ENCODE data around the gene PRDM11.
"Not testable (repeated sequence)": the region's sequence is repeated elsewhere in the genome, so short reads cannot be mapped to it uniquely, and the experiment has no call there.

PRDM11 gene

DNA sequence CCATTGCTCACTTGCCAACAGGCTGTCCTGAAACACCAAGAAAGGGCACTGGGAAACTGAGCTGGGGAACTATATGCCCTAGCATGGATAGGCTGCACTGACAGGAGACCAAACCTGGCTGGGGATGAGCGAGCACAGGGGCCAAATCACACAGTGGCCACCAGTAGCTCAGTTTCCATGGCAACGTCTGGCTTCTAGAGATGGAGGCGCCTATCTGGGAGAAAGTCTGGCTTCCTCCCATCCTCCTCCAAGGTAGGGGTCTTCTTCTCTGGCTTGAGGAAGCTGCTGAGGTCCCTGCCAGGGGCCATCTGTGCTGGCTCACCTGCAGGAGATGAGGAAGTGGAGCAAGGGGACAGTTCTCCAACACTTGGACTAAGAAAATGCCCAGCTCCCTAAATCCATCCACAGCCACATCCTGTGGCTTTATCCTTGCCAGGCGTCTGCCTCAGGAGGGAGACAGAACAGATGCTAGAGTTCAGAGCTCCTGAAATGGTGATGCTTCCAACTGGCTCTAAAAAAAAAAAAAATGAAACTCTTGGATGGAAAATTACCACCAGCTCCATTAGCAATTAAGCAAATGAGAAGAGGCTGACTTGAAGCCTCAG, 91.4 kb downstream of the PRDM11 start:
- no peak for DNase-seq

DNA sequence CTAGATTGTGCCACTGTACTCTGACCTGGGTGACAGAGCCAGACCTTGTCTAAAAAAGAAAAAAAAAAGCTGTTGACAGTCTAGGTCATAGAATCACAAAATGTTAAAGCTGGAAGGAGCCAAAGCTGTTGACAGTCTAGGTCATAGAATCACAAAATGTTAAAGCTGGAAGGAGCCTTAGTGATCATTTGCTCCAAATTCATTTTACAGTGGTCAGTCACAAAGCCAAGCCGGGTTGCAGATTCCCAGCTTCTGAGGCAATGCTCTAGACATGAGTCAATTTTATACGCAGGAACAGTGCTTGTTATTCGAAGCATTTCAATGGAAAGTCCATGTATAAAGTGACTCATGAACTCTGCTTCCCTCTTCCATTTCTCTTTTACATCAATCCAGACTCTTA, 92.3 kb downstream of the PRDM11 start:
- no peak for DNase-seq

DNA sequence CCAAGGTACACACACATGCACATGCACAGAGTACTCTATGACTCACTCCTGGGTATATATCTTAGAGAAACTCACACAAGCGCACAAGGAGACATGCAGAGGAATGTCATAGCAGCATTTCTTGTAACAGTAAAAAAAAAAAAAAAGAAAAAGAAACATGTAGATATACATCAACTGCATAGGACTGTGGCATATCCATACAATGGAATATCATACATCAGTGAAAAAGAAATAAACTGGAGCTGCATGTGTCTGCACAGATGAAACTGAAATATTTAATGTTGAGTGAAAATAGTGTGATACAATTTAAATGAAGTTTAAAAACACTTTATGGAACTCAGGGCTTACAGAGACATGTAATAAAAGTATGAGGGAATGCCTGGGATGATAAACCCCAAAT, 93.3 kb downstream of the PRDM11 start:
- DNase-seq, result no peak

DNA sequence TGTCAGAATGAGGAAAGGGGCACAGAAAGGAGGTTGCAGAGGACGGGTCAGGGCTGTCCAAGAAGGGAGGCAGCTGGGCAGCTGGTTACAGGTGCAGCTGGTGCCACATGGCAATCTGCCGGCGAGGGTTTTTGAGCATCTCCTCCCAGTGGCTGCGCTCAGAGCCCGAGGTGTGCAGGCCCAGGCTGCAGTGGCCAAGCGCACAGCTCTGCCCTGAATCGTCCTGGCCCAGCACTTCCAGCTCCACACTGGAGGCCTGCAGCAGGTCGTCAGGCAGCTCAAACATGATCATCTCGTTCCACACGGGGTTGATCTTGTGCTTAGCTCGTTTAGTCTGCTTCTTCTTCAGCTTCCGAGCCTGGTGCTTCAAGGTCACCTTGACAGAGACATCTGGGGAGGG, 97.5 kb downstream of the PRDM11 start:
- no peak for DNase-seq

DNA sequence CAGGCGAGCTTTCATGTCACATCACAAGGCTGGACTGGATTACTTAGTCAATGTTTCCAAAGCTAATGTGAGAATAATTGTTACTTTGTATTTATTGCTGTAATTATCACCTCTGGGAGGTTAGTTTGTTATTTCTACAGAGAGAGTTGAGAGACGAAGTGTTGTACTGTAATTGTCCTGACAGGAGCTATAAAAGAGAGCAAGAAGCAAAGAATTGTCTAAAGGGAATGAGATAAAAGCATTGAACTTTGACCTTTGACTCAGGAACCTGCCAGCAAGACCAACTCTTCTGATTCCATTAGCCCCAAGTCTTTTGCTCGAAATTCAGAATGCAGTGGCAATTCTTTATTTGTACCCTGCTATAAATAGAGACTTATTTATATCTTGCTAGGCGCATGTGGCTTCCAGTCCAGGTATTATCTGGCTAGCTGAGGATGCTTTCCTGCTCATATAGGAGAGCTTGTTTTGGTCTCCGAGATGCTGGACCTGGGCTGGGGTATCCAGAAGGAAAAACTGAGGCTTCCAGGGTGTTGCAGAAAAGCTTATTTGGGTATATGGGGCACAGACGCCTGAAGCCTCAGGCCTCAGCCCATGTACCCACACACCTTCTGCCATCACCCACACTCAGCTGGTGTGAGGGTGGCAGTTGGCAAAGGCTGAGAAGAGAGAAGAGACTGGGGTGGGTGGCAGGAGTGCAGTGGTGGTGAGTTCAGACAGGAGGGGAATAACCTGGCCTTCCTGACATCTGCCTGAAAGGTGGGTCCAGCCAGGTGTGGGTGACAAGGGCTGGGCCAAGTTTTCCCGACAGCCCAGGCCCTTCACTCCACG, 99.0 kb downstream of the PRDM11 start:
- DNase-seq, result no peak

DNA sequence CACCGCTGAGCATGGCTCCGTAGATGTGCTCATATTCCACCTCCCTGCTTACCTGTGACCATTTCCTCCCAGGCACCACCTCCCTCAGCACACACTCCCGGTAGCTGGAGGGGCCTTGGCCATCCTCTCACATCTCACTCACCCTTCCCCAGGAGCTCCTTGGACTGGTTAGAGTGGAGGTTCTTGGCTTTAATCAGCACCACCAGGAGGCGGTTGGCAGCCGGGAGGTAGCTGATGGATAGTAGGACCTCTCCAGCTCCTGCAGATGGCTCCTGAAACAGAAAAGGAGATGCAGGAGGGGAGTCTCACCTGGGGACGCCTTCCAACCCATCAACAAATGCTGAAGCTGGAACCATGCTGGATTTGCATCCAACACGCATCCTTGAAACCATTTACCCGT, 99.8 kb downstream of the PRDM11 start:
- DNase-seq, result no peak

DNA sequence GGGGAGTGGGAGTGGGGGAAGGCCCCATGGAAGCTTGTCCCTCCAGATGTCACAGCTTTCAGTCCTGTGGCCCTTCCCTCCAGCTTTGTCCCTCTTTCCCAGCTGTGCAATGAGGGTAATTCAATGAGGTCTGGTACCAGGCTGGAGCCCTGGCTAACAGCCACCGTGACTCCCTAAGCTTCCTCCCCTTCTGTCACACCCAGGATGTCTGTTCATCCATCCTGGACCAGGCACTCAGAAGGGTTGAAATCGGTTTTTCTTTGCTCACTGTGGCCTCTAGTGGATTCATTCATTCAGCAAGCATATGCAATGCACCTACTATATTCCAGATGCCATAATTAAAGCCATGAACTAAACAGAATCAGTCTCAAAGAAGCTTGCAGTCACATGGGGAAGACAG, 101.0 kb downstream of the PRDM11 start:
- DNase-seq, result no peak

DNA sequence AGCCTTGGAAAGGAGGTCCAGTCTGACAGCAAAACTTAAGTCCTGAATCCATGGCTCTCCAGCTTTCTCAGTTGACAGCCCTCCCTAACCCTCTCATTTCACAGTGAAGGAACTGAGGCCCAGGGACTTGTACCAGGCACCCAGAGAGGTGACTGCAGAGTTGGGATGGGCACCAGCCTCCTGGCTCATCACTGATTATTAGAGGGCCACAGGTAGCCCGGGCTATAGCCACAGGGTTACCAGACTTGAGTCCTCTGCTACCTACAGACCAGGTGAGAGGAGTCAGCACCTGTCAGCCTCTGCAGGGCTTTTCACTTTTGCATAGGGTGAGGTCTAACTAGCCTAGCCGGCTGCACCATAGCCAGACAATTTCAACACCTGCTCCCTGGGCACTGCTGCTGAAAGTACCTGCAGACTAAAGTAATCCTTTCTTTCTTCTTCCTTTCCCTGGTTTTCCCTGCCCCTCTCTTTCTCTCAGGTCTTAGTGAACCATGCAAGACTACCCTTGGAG, 102.1 kb downstream of the PRDM11 start:
- no peak for DNase-seq

DNA sequence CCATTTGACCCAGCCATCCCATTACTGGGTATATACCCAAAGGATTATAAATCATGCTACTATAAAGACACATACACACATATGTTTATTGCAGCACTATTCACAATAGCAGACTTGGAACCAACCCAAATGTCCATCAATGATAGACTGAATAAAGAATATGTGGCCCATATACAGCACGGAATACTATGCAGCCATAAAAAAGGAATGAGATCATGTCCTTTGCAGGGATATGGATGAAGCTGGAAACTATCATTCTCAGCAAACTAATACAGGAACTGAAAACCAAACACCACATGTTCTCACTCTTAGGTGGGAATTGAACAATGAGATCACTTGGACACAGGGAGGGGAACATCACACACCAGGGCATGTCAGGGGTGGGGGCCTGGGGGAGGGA, 102.9 kb downstream of the PRDM11 start:
- not testable (repeated sequence) for DNase-seq

DNA sequence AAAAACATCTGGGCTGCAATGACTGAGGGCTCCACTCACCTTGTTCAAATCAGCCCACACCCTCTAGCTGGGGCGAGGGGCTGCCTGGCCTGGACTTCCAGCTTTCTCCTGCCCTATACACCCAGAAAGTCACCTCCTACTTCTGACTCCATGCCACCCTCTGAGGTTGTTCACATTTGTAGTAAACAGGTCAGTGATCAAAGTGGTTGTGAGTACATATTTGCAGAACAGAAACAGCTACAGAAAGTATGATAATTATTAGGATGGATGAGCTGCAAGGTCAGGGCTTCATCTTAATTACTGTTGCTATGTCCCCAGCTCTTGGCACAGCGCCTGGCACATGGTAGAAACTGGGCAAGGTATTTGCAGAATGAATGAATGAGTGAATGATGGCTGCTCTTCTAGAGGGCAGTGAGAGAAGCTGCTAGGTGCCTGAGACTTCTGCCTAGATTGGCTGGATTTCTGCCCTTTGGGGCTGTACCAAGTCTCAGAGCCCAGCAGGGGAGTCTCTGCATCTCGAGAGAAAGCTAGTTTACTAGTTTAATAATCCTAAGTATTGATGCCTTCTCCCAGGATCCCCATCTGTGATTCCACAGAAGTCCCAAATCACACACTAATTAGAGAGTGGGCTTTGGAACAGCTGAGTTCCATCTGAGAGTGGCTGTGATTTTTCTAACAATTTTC, 103.7 kb downstream of the PRDM11 start:
- no peak for DNase-seq

DNA sequence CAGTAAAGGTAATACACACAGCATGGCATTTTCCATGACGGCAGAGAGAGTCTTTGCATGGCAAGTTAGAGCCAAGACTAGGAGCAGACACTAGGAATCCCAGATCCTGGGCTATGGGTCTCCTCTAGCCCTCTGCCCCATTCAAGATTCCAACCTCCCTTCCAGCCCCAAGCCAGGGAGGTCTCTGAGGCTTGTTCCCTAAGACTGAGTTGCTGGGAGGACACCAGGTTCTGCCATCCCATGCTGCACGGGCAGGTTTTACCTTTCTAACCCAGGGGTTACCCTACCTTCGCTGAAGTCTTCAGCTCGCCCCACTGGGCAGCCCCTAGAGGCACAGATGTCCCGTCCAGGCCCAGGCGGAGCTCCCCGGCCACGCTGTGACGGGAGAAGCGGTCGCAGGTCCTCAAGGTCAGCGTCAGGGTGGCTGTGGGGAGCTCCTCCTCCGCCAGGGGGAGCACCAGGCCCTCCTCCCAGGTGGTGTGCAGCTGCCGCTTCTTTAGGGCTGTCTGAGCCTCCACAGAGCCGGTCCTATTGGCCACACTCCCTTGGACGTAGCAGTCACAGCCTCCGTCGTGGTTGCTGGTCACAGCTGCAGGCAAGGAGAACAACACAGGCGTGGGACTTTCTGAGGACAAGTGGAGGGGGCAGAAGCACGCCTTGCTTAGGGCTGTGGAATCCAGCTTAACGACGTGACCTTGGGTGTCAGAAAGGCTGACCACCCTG, 105.9 kb downstream of the PRDM11 start:
- peak; percentile 38 for DNase-seq

DNA sequence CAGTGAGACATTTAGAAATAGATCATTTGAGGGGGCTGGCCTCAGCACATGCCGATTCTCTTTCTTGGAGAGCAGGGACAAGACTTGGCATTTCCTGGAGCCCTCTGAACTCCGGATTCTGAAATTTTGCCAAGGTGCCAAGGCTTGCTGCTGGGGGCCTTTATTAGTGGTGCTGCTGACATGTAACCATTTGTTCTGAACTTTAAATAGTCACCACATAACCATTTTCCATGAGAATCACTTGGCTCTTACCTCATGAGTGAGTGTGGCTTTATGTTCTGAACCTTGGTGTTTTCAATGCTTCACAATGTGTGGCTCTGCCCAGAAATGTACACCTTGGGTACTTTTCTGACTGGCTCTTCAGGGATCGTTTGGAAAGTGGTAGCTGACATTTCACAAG, 106.4 kb downstream of the PRDM11 start:
- no peak for DNase-seq

DNA sequence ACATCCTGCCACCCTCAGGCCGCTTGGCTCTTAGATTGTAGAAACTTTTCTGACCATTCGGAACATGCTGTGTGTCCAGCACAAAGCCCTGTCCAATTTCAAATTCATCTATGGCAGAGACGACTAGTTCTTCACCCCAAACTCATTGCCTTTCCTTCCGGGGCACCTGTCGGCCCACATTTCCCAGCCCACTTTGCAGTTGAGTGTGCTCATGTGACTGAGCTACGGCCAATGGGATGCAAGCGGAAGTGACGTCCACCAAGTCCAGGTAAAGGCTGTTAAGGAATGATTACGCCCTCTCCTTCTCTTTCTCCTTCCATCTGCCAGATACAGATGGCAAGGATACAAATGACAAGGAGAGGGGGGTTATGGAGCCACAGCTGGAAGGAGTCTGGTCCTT, 107.2 kb downstream of the PRDM11 start:
- no peak for DNase-seq

DNA sequence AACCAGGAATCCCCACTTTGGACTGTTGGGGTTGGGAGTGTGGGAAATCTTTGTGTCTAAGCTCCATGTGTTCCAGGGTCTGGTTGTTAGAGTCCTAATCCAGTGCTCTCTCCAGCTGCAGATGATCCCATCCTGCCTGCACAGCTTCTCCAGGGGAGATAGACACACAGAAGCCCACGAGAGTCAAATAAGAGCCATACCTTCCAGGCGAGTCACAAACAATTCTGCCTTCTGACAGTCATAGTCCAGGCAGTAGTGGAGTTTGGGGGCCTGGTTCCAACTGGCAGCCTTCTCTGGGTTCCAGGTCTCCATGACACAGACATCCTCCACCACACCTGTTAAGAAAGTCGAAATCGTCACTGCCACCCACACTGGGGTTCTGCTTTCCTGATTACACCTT, 107.6 kb downstream of the PRDM11 start:
- DNase-seq, result no peak

DNA sequence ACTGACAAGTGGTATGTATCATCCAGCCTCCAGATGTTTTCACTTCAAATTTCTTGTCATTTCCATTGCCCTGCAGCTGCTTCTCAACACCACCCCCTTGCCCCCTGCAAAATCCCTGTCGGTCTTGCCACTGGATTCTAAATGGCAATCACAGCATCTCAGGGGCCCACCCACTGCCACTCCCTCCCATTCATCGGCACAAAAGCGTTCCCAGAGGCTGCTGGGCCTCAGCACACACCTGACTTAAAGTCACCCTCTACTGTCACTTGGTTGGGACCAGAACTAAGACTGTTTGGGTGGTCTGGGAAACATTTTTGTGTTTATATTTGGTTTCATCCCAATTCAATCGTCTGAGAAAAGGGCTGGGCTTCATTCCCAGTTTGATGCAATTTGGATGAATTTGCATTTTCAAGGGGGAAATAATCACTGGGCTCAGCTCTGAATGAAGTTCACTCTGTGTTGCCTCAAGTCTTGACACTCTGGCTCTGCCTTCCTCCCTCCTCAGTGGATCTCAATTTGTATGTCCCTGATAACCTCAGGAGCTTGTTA, 112.6 kb downstream of the PRDM11 start:
- no peak for DNase-seq

DNA sequence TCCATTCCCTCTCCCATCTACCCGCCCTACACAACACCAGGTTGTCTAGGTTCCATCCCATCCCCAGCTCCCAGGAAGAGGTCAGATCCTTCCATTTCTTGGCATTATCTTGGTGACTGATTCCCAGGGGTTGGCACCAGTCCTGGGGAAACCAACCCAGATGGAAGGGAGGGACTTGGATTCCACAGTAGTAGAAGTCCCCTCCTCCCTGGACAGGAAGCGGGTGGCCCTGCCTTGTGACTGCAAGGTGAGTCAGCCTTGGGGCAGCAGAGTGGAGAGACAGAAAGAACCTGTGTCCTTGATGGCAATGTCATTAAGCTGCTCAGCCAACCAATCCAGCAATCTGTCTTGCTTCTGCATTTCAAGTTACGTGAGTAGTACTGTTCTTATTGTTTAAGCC, 113.2 kb downstream of the PRDM11 start:
- no peak for DNase-seq

DNA sequence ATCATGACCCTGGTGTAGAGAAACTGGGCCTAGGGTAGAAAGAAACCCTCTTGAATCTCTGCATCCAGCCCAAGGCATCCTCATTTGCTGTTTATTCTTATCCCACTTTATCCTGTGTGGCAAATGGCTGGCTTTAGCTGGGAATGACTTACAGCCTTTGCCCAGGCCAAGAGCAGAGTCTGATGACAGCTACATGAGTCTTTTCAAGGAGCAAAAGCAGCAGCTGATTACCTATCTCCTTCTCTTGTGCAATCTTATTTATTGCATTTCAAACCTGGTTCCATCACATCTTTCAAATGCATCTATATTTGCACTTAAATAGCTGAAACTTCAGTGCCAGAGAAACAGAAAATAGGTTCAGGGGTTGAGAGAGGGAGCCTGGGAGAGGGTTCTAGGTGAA, 113.6 kb downstream of the PRDM11 start:
- no peak for DNase-seq

DNA sequence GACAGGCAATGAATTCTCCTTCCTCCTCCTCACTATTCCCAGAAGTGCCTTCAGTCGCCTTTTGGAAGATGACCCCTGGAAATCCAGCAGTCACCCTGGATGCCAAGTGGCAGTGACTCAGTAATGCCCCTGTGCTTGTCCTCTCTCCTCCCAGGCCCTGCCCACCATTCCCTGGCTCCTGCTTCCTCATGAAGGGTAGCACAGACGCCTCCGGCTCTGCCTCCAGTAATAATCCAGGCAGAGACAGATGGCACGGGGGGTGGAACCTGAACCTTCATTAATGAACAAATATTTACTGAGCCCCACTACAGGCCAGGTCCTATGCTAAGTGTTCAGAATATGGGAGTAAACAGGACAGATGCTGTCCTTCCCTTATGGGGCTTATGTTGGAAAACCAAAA, 116.5 kb downstream of the PRDM11 start:
- no peak for DNase-seq

DNA sequence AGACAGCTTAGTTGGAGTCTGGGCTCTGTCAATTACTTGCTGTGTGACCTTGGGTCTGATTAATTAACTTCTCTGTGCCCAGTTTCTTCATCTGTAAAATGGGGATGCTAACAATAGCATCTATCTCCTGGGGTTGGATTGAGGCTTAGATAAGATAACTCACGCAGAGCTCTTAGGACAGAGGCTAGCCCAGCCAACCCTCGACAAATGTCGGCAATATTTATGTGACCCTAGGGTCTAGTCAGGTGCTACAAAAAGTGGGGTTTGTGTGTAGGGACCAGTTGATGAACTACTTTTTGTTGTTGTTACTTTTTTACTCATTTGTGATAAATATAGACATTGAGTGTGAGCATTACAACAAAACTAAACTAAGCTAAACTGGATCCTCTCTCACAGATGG, 117.3 kb downstream of the PRDM11 start:
- no peak for DNase-seq

DNA sequence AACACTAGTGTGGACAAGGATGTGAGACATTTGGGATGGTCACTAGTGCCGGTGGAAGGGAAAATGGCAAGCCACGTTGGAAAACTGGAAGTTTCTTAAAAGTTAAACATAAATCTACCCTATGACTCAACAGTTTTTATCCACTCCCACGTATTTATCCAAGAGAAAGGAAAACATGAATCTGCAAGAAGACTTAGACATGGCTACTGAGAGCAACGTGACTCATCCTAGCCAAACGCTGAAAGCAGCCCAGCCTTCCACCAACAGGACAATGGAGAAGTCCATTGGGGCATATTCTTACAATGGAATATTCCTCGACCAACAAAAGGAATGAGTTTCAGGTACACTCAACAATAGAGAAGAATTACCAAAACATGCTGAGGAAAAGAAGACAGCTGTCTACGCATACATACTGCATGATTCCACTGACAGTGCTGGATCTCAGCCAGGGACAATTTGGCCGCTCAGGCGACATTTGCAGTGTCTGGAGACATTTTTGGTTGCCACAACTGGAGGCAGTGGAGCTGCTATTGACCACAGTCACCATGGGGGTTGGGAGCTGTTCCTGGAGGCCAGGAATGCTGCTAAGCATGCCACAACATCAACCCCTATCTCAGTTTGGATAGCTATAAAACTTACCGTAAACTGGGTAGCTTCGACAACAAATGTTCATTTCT, 118.5 kb downstream of the PRDM11 start:
- no peak for DNase-seq

DNA sequence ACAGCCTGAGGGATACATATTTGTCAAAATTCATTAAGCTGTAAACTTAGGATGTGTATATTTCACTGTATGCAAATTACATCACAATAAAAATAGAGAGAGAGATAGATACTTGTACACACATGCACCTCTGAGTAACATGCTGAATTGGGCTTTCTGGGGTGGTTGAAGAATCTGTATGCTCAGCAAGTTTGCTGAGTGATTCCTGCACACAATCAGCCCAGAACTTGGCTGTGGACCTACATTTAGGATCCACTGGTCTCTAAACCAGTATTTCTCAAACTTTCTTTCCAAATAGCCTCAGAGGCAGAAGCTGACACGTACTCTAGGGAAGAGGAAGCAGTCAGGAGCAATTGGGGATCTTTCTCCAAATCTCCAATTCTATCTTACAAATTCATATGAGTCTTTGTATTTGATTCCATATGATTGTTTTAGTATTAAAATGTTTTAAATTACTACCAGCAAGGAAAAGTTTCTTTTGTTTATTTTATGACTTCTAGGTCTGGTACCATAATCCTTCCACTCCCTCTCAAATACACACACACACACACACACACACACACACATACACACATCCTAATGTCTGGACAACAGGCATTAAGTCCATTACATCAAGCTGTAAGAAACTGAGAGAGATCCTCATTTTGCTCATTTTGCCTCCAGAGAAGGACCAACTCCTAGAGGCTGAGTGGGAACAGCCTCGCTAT, 119.7 kb downstream of the PRDM11 start:
- no peak for DNase-seq

DNA sequence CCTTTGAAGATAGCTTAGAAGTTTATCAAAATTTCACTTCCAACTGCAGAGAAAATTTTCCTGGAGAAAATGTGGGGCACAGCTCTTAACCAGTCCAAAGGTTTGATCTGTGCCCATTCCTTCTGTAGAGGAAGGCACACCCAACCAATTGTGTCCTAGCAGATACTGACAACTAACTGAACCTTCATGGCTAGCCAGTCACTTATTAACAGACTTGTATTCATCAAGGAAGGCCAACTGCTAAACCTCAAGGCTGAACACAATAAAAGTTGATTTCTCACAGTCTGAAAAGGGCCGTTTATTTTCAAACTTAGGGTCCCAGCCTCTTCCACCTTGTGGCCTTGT, 120.2 kb downstream of the PRDM11 start:
- DNase-seq, result no peak
